Measurements from ENCODE around the gene TMEM126A.
A peak's percentile ranks its signal among the peaks of the same experiment; 100 is the strongest.

TMEM126A gene

GRCh38 chr11:85698195-85698594 is 50.4 kb downstream of the TMEM126A start:
- no peak for DNase-seq

GRCh38 chr11:85699957-85700741 is 52.4 kb downstream of the TMEM126A start:
- peak; percentile 56 for DNase-seq

- no peak for DNase-seq
These were observed 57.2 kb downstream of the TMEM126A start for GRCh38 chr11:85704967-85705366.

GRCh38 chr11:85705800-85706199 is 58.0 kb downstream of the TMEM126A start:
- DNase-seq = no peak
